K562 (cell line): Measurements from ENCODE around the gene PIK3R5. TPM values are rescaled to one million over a fixed set of nuclear protein-coding genes. Genes with fewer than 3 reads are reported as not detected.

Source experiments
- ATAC-seq: fragments of 200-7000 bp; cut with Tn5 transposase; 3 replicates; pipeline ENCODE4 v1.9.1; 2020; ENCODE audit warnings: moderate library complexity
- BruUV-seq: library from RNA; stranded (reverse); fragments of 400-500 nt; replicated peaks from 2 replicates; lab custom pipeline; 2021; lab: Mats Ljungman, UMichigan
- CTCF ChIA-PET: fragments of 300-600 bp; formaldehyde crosslinking; extraction: SDS; loops from one replicate; lab custom pipeline; 2021; ENCODE audit warnings: low intra/inter-chr PET ratio; lab: Yijun Ruan, JAX
- POLR2A ChIA-PET: fragments of 300-600, 350-650 bp; sonication (Branson Sonifier 250); formaldehyde crosslinking; extraction: SDS; loops from one replicate; lab custom pipeline; 2021; ENCODE audit warnings: antibody characterized with exemption, inconsistent platforms; lab: Yijun Ruan, JAX
- DNase-seq, 4 experiments: peaks; one replicate each; pipeline versions ENCODE4 v3.0.0 to v3.0.0-alpha.2; 2011 to 2018; ENCODE audit warnings: low spot score in 3 of 4, mixed read lengths in 3 of 4; ENCODE audit errors: extremely low read depth in 1 of 4
- FAIRE-seq: peaks from 2 replicates; lab custom pipeline; 2011; peaks lifted over from hg19 to GRCh38; lab: Jason Lieb, UNC
- H2AFZ ChIP-seq: 2 replicates; pipeline ENCODE4 v1.6.0; 2011; ENCODE audit warnings: low read depth, low read length, control low read depth, inconsistent platforms
- H3K27ac ChIP-seq: fragments of 200-600 bp; 3 replicates; pipeline ENCODE4 v1.8.0; 2011; ENCODE audit warnings: low read depth, mild to moderate bottlenecking, control low read depth, inconsistent platforms, low read length, moderate library complexity, mixed read lengths; ENCODE audit errors: extremely low read depth
- H3K27me3 ChIP-seq, 2 experiments: fragments of 300-600 bp in 1 of 2; 2 replicates in 1 of 2; 3 replicates in 1 of 2; pipeline versions ENCODE4 v1.6.0 to v1.8.0; 2011; ENCODE audit warnings: inconsistent platforms in 2 of 2, low read length in 2 of 2, mild to moderate bottlenecking in 1 of 2, mixed read lengths in 1 of 2, moderate library complexity in 1 of 2; ENCODE audit not compliant: control insufficient read depth in 2 of 2, insufficient read depth in 2 of 2
- H3K36me3 ChIP-seq: fragments of 300-600 bp; 3 replicates; pipeline ENCODE4 v1.8.0; 2011; ENCODE audit warnings: mild to moderate bottlenecking, low read length, inconsistent platforms; ENCODE audit not compliant: control insufficient read depth, insufficient read depth
- H3K4me1 ChIP-seq, 2 experiments: fragments of 200-600 bp in 1 of 2; replicated peaks in 1 of 2; 2 replicates in 1 of 2; 3 replicates in 1 of 2; pipeline versions ENCODE4 v1.5.1 to v1.8.0; 2011; ENCODE audit warnings: inconsistent platforms in 2 of 2, low read length in 2 of 2, mild to moderate bottlenecking in 1 of 2, mixed read lengths in 1 of 2, moderate library complexity in 1 of 2; ENCODE audit not compliant: control insufficient read depth in 2 of 2, insufficient read depth in 2 of 2
- H3K4me2 ChIP-seq: 2 replicates; pipeline ENCODE4 v1.6.1; 2011; ENCODE audit warnings: low read length, control low read depth, inconsistent platforms, mixed read lengths; ENCODE audit not compliant: insufficient read depth
- H3K4me3 ChIP-seq: fragments of 200-600 bp; sonication (generic), shearing (Covaris generic); 2 replicates; pipeline ENCODE4 v1.5.1; 2016; ENCODE audit warnings: control low read depth, inconsistent platforms
- H3K79me2 ChIP-seq: fragments of 200-600 bp; 3 replicates; pipeline ENCODE4 v1.8.0; 2011; ENCODE audit warnings: low read length, inconsistent platforms; ENCODE audit not compliant: control insufficient read depth, insufficient read depth
- H3K9ac ChIP-seq, 2 experiments: 2 replicates each; pipeline versions ENCODE4 v1.6.0 to v1.6.1; 2011; ENCODE audit warnings: low read depth in 2 of 2, low read length in 2 of 2, control low read depth in 1 of 2, inconsistent platforms in 1 of 2, mild to moderate bottlenecking in 1 of 2, mixed read lengths in 1 of 2; ENCODE audit not compliant: insufficient read depth in 1 of 2
- H3K9me1 ChIP-seq: one replicate; pipeline ENCODE4 v1.6.0; 2011; ENCODE audit warnings: inconsistent platforms, mild to moderate bottlenecking, low read length, moderate library complexity; ENCODE audit not compliant: control insufficient read depth, insufficient read depth
- H3K9me3 ChIP-seq: replicated peaks from 2 replicates; pipeline ENCODE4 v1.5.1; 2011; ENCODE audit warnings: low read depth, low read length, inconsistent platforms; ENCODE audit not compliant: control insufficient read depth, insufficient read depth
- H4K20me1 ChIP-seq: replicated peaks from 2 replicates; pipeline ENCODE4 v1.6.1; 2011; ENCODE audit warnings: low read length, inconsistent platforms, mixed read lengths; ENCODE audit not compliant: control insufficient read depth, insufficient read depth
- MAFG ChIP-seq: fragments of 450-650 bp; conservative IDR thresholded peaks from 2 replicates; pipeline ENCODE4 v1.6.1; 2016; ENCODE audit warnings: missing genetic modification characterization, missing compliant biosample characterization
- MCM7 ChIP-seq, 2 experiments: fragments of 450-650 bp; IDR thresholded peaks; 2 replicates each; pipeline ENCODE4 v1.6.1; 2016 to 2018
- PHB ChIP-seq: fragments of 250-450 bp; sonication (Bioruptor Pico); IDR thresholded peaks from 2 replicates; pipeline ENCODE4 v1.5.0; 2021
- RBM22 ChIP-seq: fragments of 200-400 bp; formaldehyde crosslinking; IDR thresholded peaks from 2 replicates; pipeline ENCODE4 v1.6.1; 2018; ENCODE audit warnings: low read length, low read depth; ENCODE audit not compliant: poor library complexity, severe bottlenecking
- SREBF1 ChIP-seq: fragments of 150-350 bp; IDR thresholded peaks from 2 replicates; pipeline ENCODE4 v1.6.1; 2014; ENCODE audit warnings: antibody characterized with exemption, low read depth, low read length, borderline replicate concordance
- SRF ChIP-seq, 2 experiments: fragments of 250-450, 450-650 bp in 1 of 2; sonication (Bioruptor Pico) in 1 of 2; sonication (generic) in 1 of 2; formaldehyde crosslinking; IDR thresholded peaks; 2 replicates each; pipeline versions ENCODE4 v1.5.0 to v1.5.1; 2020 to 2022; ENCODE audit warnings: mild to moderate bottlenecking in 1 of 2, missing genetic modification reagents in 1 of 2
- TFE3 ChIP-seq: fragments of 450-650 bp; formaldehyde crosslinking; IDR thresholded peaks from 2 replicates; pipeline ENCODE4 v1.4.0; 2020; ENCODE audit warnings: mild to moderate bottlenecking, mixed read lengths
- THAP12 ChIP-seq: fragments of 250-450 bp; sonication (Bioruptor Pico); IDR thresholded peaks from 2 replicates; pipeline ENCODE4 v1.9.0; 2021; ENCODE audit warnings: mild to moderate bottlenecking, inconsistent platforms
- ZNF354B ChIP-seq: fragments of 250-450 bp; sonication (Bioruptor Pico); IDR thresholded peaks from 2 replicates; pipeline ENCODE4 v1.4.0; 2020
- ZNF644 ChIP-seq: fragments of 200-800 bp; sonication (Bioruptor generic); IDR thresholded peaks from 2 replicates; pipeline ENCODE4 v1.6.1; 2016; ENCODE audit warnings: low read depth, missing genetic modification characterization, missing compliant biosample characterization
- WGBS: fragments of 100-300 bp; shearing (Covaris generic); methylation state at CpG from one replicate; pipeline ENCODE4 v1.1.6; 2016; ENCODE audit warnings: low coverage, mixed read lengths; ENCODE audit not compliant: insufficient coverage; ENCODE audit errors: missing lambda C conversion rate; 5-methylcytosine and 5-hydroxymethylcytosine counted together
- in situ Hi-C: fragments of 300-500 bp; cut with MboI; formaldehyde crosslinking; loops from 4 replicates; pipeline ENCODE4 v1.15.0; 2018; ENCODE audit warnings: inconsistent platforms, mixed read lengths
- intact Hi-C: fragments of 100-400 bp; cut with micrococcal nuclease; formaldehyde crosslinking; loops from 2 replicates; pipeline ENCODE4 v1.14.2; 2022
- polyA plus RNA-seq, 8 experiments: library from polyadenylated mRNA; depleted of rRNA in 4 of 8; stranded (reverse) in 5 of 8; unstranded in 3 of 8; fragments of >200 nt; fragmentation: Nextera tagmentation in 2 of 8; fragmentation: Illumina TruSeq in 1 of 8; extraction: Ambion mirVana in 2 of 8; extraction: Trizol in 1 of 8; gene quantifications; 2 replicates each; pipeline versions ENCODE4 v1.2.1 to v1.2.3, GENCODE V29; 2011 to 2014; ENCODE audit warnings: inconsistent platforms in 1 of 8, missing spikeins in 1 of 8
- total RNA-seq, 7 experiments: library from RNA; depleted of rRNA in 6 of 7; stranded (reverse); fragments of >200 nt in 6 of 7; fragmentation: Illumina TruSeq in 2 of 7; extraction: Trizol in 2 of 7; gene quantifications; 2 replicates each; pipeline versions ENCODE4 v1.2.1 to v1.2.3, GENCODE V29; 2011 to 2021; ENCODE audit warnings: low replicate concordance in 1 of 7

PIK3R5 gene
- total and polyA plus RNA-seq, 9 of the 15 experiments (the other 6 are each of a cell fraction or from before 2014, with no cell fraction given): 0.01 to 0.38 TPM; not detected in 7

- 5% methylated on average over 4 of the region's 5 CpGs for WGBS
- Histone ChIP-seq H3K9ac (no peak overlapping the region), H3K27ac (no peak overlapping the region), H4K20me1 (no peaks in the 10 kb centered on the region), H3K9me1 (no peaks in the 10 kb centered on the region), H3K4me1 (peaks cover 0 to 10% of the 10 kb centered on the region in 2 experiments; a peak in 2 of 5 replicates), H3K79me2 (no peaks in the 10 kb centered on the region), H3K36me3 (no peaks in the 10 kb centered on the region), H2AFZ (no peak overlapping the region), H3K9me3 (no peaks in the 10 kb centered on the region), H3K4me2 (no peak overlapping the region)
- POLR2A ChIA-PET: no interaction called here
- no peak for ATAC-seq
- intact Hi-C loops: no loop called here
- no TSS peak for BruUV-seq
- TF ChIP-seq ZNF644 (no peak), PHB (no peak), RBM22 (no peak)
- TF ChIP-seq, all 486 proteins: peak for 0
- DNase-seq: no peak
- FAIRE-seq: no peak
- CTCF ChIA-PET: interaction anchor here (0.6 kb wide), 1 partner anchor 41 kb away, joined by 3 read pairs; no protein-coding TSS in a partner anchor
- peaks cover 0 to 5% of the 10 kb centered on the region in 2 experiments; a peak in 1 of 5 replicates for H3K27me3 ChIP-seq
- no peak overlapping the region for H3K4me3 ChIP-seq
- in situ Hi-C loops: no loop called here
Observed at GRCh38 chr17:8857919-8858318, 107.6 kb downstream of the PIK3R5 start.

- Histone ChIP-seq H3K27me3 (peaks cover 0 to 5% of the 10 kb centered on the region in 2 experiments; a peak in 1 of 5 replicates), H3K27ac (no peak overlapping the region), H3K4me2 (no peak overlapping the region), H3K4me1 (peaks cover 0 to 10% of the 10 kb centered on the region in 2 experiments; a peak in 2 of 5 replicates), H3K79me2 (no peaks in the 10 kb centered on the region), H2AFZ (no peak overlapping the region), H3K9me1 (no peaks in the 10 kb centered on the region), H4K20me1 (no peaks in the 10 kb centered on the region), H3K9ac (no peak overlapping the region), H3K4me3 (no peak overlapping the region), H3K36me3 (no peaks in the 10 kb centered on the region), H3K9me3 (no peaks in the 10 kb centered on the region)
- TF ChIP-seq THAP12: no peak
- TF ChIP-seq MCM7 (IDR thresholded peaks at IDR 0.05): no peak
- TF ChIP-seq TFE3 (CRISPR knock-in tag): no peak
- TF ChIP-seq SRF (CRISPR knock-in tag; IDR thresholded peaks at IDR 0.05): no peak
- TF ChIP-seq SREBF1: no peak
- TF ChIP-seq MAFG (tag): no peak
- no peak for TF ChIP-seq ZNF354B
- ChIA-PET CTCF (no interaction called here), POLR2A (no interaction called here)
- ATAC-seq: no peak
- BruUV-seq: no TSS peak
- in situ Hi-C loops: no loop called here
- WGBS: 1% methylated on average over 11 of the region's 14 CpGs
- DNase-seq: no peak
- intact Hi-C loops: no loop called here
- no peak for FAIRE-seq
Observed at GRCh38 chr17:8856869-8857575, 108.5 kb downstream of the PIK3R5 start.
